LNCAP (cell line): Measurements from ENCODE around the gene KATNA1.

Source experiments
- CTCF ChIP-seq: fragments of 450-650 bp; IDR thresholded peaks from 2 replicates; pipeline ENCODE4 v1.5.1; 2017; ENCODE audit warnings: mild to moderate bottlenecking

The KATNA1 gene

GRCh38 chr6:149566410-149567193 is 81.9 kb downstream of the KATNA1 start:
- no peak for TF ChIP-seq CTCF

GRCh38 chr6:149565527-149566409 is 82.7 kb downstream of the KATNA1 start, which contains the start of gene GINM1:
GINM1 (plus strand) TSS chr6:149566375; CDS start chr6:149566415, 40 bp downstream.
- peak; percentile 81 for TF ChIP-seq CTCF

GRCh38 chr6:149563928-149564325 is 84.6 kb downstream of the KATNA1 start:
- no peak for TF ChIP-seq CTCF

GRCh38 chr6:149563203-149563927 is 85.1 kb downstream of the KATNA1 start:
- TF ChIP-seq CTCF, result no peak

GRCh38 chr6:149560736-149561135 is 87.8 kb downstream of the KATNA1 start:
- peak; percentile 28; the same call in 1 of the 2 replicates for TF ChIP-seq CTCF

- TF ChIP-seq CTCF, result no peak
Measured at GRCh38 chr6:149559389-149559788, 89.1 kb downstream of the KATNA1 start.

- TF ChIP-seq CTCF, result no peak
Measured at GRCh38 chr6:149558029-149558428, 90.5 kb downstream of the KATNA1 start.
